ENCODE results near the gene ARMH3.

DNA sequence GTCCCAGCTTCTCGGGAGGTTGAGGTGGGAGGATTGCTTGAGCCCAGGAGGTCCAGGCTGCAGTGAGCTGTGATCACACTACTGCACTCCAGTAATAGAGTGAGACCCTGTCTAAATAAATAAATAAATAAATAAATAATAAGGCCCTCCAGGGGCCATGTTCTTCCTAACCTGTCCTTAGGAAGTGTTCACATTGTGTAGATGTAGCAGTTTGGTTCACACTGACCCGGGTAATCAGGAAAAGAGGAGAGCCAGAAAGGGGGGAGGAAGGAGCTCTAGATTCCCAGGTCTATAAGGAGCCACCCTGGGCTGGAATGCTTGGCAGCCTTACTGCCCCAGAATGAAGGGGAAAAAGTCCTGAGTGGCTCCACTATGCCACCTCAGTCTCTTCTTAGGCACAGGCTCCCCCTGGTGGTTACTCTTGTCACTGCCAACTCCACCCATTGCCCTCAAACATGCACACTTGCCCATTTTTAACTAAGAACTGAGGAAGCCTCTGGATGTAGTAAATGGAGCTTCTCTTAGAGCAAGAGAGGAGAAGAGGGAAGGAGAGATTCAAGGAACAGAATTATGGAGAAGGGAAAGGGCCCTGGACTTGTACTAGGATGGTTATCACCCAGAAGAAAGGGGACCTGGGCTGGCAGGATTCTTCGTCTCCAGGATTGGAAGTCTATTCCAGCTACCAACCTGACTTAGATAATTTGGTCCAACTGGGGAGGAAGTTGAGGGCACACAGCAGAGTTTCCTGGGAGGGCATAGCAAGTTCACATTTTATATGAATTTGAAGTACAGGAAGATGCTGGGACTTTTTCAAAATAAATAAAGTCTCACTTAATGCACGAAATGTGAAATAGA is 16.9 kb upstream of the ARMH3 start:
- TF ChIP-seq CTCF (IDR thresholded peaks at IDR 0.05) (peak; percentile 98), POLR2AphosphoS5 (IDR thresholded peaks at IDR 0.05; ENCODE audit: low read depth, low read length) (no peak), REST (IDR thresholded peaks at IDR 0.05; ENCODE audit: insufficient read depth in 1 of 2, low read depth in 2 of 2, low read length in 1 of 2) (no peak)

Measured in Panc1 (cell line).